K562 (cell line): ENCODE results near the gene ADAM8.

Experiments
- ARNT ChIP-seq, 2 experiments: fragments of 450-650 bp; IDR thresholded peaks; 2 replicates each; pipeline ENCODE4 v1.6.1; 2016; ENCODE audit warnings: mild to moderate bottlenecking in 1 of 2
- KHSRP ChIP-seq: fragments of 450-650 bp; IDR thresholded peaks from 2 replicates; pipeline ENCODE4 v1.6.1; 2017
- KLF1 ChIP-seq: fragments of 450-650 bp; IDR thresholded peaks from 2 replicates; pipeline ENCODE4 v1.6.1; 2016; ENCODE audit warnings: missing genetic modification characterization, missing compliant biosample characterization
- LEF1 ChIP-seq: fragments of 450-650 bp; IDR thresholded peaks from 2 replicates; pipeline ENCODE4 v1.6.1; 2016; ENCODE audit warnings: mild to moderate bottlenecking
- PML ChIP-seq: IDR thresholded peaks from 2 replicates; pipeline ENCODE4 v1.6.1; 2012; ENCODE audit warnings: low read length, inconsistent platforms
- POLR2A ChIP-seq: fragments of 450-650 bp; conservative IDR thresholded peaks from 2 replicates; pipeline ENCODE4 v1.6.1; 2016
- POLR2AphosphoS5 ChIP-seq: IDR thresholded peaks from 2 replicates; pipeline ENCODE4 v1.6.1; 2011; ENCODE audit warnings: mild to moderate bottlenecking, low read depth, low read length, moderate library complexity; ENCODE audit not compliant: control insufficient read depth, insufficient read depth

DNA sequence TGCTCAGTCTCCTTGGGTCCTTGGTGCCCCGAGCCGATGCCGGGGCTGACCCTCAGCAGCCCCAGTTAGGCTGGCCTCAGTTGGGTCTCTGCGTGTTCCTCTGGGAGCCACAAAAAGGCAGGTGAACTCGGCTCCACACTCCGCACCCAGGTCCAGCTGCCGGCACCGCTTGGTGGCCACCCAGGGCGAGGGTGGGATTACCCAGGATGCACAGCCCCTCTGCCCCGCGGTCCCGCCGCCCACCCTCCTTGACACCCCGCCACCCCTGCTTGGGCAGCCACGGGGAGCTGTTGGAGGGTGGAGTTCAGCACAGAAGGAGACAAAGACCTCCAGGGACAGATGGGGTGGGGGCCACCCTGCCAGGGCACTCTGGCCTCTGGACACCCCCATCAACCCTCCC is 21.3 kb downstream of the ADAM8 start:
- no peak for TF ChIP-seq KLF1
- no peak for TF ChIP-seq KHSRP
- TF ChIP-seq POLR2A = no peak
- TF ChIP-seq ARNT (IDR thresholded peaks at IDR 0.05) = no peak
- TF ChIP-seq PML = no peak
- TF ChIP-seq LEF1 = no peak
- no peak for TF ChIP-seq POLR2AphosphoS5
